ENCODE results near the gene ST8SIA2. TPM values are rescaled to one million over a fixed set of nuclear protein-coding genes. Genes with fewer than 3 reads are reported as not detected.

ST8SIA2 gene
- polyA plus RNA-seq, 12 donors, result 9.4 to 20.1 (median 15.1) TPM; not detected in 1

GRCh38 chr15:92429378-92430068, 35.8 kb downstream of the ST8SIA2 start:
- DNase-seq, result no peak

DNA sequence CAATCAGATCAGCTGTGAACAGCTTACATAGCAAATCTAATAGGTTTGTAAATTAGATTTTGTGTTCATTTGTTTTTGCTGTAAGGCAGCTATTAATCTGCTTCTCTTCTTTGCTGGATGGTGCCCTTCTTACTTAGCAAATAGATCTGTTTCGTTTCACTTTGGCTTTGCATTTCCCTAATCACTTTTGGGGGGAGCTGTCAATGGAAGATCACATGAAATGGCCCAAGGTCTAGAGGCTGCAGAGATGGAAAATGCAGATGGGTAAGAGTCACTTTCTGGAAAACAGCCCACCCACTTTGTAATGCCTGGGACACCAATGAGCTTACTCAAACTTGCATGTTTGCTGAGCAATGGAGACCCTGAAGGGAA, 36.4 kb downstream of the ST8SIA2 start:
- no peak for DNase-seq

GRCh38 chr15:92435145-92435544, 41.5 kb downstream of the ST8SIA2 start:
- no peak for DNase-seq

DNA sequence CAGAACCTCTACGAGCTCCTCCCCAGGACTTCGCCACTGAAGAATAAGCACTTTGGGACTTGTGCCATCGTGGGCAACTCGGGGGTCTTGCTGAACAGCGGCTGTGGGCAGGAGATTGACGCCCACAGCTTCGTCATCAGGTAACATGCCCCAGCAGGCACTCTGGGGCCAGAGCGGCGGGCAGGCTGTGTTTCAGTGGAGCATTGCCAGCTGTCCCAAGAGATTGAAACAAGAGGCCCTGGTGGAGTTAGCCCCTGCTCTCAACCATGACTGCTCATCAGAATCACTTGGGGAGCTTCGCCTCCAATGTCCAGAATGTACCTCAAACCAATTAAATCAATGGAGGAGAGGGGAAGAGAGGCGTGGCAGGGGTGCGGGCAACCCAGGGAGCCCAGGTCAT, 44.8 kb downstream of the ST8SIA2 start:
- DNase-seq, result no peak

DNA sequence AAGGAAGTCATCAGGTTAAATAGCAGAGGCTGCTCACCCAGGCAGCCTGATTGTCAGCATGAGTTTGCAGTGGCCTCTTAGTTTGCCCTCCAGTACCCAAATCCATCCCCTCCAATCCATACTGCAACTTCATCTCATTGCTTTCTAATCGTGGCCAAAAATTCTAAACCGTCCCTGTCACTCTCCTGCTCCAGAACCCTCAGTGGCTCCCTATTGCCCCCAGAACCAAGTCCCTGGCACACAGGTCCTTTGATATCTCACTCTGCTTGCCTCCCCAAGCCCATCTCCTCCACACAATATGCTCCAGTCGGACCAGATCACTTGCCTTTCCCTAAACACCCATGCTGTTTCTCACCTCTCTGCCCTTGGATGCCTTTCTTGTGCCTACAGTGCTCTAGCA, 49.7 kb downstream of the ST8SIA2 start:
- DNase-seq, result no peak

GRCh38 chr15:92444631-92445030, 51.0 kb downstream of the ST8SIA2 start:
- DNase-seq, result no peak

- no peak for DNase-seq
These were observed 54.7 kb downstream of the ST8SIA2 start for GRCh38 chr15:92448370-92448769.

- DNase-seq, result no peak
These were observed 55.8 kb downstream of the ST8SIA2 start for GRCh38 chr15:92449476-92449875.

DNA sequence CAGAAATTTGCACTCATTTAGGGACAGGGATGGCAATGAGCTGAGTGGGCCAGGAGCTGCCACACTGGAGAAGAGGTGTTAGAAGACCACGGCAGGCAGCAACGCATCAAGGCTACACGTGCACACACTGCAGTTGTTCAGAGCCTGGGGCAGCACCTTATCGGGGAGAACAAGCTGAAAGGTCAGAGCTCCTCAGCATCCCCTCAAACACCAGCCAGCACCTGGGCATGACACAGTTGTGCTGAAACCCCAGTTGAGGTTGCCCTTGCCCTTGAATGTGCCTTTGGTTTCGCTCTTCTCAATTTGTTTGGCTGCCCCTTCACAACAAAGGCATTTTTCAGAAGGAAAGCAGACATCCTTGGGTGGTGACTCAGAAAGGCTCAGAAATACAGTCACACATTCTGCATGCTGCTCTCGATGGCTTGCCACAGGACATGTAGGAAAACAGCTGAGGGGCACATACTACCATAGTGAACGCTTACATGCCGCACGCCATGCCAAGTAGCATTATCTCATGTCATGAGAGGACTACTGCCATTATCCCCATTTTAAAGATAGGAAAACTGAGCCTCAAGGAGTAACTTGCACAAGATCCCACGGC, 57.6 kb downstream of the ST8SIA2 start:
- no peak for DNase-seq

DNA sequence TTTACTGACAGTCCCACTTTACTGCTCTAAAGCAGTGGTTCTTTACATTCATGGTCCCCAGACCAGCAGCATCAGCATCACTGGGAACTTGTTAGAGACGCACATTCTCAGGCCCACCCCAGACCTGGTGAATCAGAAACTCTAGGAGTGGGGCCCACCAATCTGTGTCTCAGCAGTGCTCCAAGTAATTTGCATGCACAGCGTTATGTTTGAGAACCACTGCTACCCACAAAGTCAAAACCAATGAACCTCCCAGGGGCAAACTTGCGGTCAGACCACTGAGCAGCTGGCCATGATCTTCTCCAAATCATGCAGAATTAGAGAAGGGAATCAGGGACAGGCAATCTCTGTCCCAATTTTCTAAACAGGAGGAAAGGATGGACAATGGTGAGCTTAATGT, 58.5 kb downstream of the ST8SIA2 start:
- no peak for DNase-seq

GRCh38 chr15:92453607-92454006, 59.9 kb downstream of the ST8SIA2 start:
- no peak for DNase-seq

- DNase-seq, result no peak
These were observed 60.9 kb downstream of the ST8SIA2 start for GRCh38 chr15:92454555-92455105.

- no peak for DNase-seq
These were observed 61.6 kb downstream of the ST8SIA2 start for GRCh38 chr15:92455271-92455670.

DNA sequence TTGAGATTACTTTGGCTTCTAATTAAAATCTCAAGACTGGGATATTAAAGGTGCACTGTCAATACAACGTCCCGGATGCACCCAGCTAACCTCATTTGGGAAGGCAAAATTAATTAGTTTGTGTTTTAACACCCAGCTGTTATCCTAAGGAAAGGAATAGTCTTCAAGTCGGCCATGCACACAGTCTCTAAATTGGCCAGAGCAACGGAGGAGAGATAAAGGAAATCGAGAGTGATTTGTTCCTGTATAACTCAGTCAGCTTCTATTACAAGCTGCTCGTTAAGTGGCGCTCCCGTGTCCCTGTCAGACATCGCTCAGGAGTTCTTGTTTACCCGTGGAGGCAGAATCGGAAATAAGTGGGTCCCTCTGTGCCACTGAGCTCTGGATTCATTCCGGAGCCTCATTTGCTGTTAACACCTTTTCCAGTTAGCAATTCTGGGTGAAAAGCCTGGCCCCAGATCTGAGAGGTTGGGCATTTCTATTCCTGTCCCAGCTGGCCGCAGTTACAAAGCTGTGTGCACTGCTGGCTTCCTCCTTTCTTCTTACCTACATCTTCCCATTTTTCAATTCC, 63.9 kb downstream of the ST8SIA2 start:
- DNase-seq, result no peak

DNA sequence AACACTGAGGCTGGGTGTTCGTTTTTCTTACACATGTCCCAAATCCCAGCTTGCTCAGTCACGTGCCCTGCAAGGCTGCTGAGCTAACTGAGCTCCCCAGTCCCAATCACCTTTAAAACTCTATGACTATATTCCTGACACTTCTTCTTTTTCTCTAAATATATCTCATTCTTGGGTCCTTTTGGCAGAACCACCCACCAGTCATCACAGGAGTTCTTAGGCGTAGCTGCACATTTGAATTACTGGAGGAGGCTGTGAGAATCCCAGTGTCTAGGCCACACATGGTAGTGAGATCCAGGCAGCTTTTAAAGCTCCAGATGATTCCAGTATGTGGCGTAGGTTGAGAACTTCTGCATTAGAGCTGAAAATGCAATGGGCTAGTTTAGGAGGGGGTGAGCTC, 66.3 kb downstream of the ST8SIA2 start:
- DNase-seq, result no peak

GRCh38 chr15:92462424-92463125, 68.9 kb downstream of the ST8SIA2 start:
- no peak for DNase-seq

GRCh38 chr15:92463352-92463751, 69.7 kb downstream of the ST8SIA2 start:
- no peak for DNase-seq

GRCh38 chr15:92463826-92464225, 70.1 kb downstream of the ST8SIA2 start:
- DNase-seq, result no peak

DNA sequence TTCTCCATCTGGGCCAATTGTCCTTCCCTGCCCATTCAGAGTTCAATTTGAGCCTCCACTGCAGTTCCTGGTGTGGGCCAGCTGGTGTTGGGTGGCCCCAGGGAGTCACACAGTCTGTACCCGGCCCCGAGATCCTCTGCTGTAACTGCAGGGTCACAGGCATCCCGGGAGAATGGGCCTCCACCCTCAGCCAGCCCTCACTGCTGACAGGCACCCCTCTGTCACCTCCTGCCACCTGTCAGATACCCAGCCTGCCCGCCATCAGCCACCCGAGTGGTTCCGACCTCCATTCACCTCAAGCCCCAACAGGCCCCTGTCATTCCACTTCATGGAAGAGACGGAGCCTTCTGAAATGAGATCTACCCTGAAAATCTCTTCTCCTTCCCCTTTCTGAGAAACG, 73.2 kb downstream of the ST8SIA2 start:
- DNase-seq, result no peak

DNA sequence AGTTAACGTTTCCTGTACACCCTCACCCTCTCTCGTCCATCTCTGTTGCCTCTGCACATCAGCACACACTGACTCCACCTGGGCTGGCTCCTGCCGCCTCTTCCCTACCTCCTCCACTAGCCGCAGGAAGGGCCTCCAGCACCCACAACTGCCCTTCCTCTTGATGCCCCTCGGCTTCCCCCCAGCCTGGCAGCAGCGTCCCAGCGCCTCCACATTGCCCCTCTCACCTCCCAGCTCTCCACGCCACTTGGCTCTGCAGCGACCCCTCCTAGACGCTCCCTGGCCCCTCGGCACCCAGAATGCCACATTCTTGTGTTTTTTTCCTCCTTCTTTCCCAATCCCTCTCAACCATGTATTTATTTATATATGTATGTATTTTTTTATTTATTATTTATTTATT, 73.6 kb downstream of the ST8SIA2 start:
- no peak for DNase-seq

DNA sequence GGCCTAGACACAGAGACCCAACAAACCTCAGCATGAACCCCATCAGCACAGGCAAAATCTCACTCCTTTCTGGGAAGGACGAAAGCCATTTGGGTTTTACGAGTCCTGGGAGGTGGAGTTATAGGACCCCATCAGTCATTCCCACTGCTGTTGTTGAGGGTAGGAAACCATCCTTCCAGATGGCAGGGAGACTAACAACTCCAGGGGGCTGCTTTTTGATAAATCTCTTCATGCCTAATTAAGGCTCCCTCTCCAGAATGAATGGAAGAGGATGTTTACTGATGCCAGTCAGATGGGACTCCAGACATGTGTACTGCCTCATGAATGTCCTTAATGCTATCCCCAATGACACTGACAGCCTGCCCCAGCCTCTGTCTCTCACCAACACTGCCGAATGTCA, 75.3 kb downstream of the ST8SIA2 start:
- no peak for DNase-seq

- no peak for DNase-seq
These were observed 77.6 kb downstream of the ST8SIA2 start for GRCh38 chr15:92471288-92471687.

GRCh38 chr15:92473756-92474155, 80.1 kb downstream of the ST8SIA2 start:
- peak; percentile 73 for DNase-seq

Data from muscle of arm (tissue), 12 donors.